ENCODE measurements around the gene RNF17.
A peak's percentile ranks its signal among the peaks of the same experiment; 100 is the strongest.

RNF17 gene

DNA sequence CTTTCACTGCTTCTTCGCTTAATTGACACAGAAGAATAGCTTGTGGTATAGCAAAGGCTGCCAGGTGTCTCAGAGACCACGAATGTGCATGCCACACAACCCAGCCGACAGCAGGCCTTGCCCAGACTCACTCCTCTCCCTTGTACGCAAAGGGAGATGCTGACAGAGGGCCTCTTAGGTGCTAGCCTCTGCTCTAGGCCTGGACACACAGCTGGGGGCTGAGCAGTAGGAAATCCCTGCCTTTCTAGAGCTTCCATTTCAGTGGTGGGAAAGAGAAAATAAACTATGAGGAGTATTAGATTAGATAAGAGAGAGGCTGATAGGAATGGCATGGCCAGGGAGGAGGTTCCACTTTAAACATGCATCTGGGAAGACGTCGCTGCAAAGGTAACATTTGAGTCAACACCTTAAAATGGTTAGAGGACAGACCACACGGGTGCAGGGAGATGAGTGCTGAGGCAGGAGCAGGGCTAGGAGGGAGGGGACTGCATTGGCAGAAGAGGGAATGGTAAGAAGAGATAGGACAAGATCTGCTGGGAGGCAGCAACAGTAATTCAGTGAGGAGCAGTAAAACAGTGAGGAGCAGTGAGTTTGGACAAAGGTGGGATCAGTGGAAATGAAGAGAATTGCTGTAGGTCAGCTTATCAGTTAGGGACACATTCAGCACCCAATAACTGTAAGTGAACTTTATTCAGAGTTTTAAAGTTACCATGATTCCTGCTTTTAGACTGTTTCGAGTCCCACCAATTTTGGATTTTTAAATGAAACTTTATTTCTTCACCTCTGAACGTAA is 100.0 kb downstream of the RNF17 start:
- FAIRE-seq, result no peak

DNA sequence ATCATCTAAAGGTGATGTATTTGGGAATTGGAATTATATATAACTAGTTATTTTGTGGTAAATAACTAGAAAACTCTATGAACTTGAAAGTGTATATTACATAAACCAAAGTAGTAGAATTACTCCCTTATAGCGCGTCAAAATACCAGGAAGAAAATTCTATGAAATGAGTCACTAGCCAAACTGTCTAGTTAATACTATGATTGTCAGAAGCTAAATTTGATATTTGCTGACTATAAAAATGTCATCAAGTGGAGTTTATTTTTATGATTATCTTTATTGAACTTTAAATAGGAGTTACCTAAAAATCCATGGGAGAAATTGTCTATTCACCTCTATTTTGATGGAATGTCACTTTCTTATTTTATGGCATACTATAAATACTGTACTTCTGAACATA is 100.6 kb downstream of the RNF17 start:
- no peak for FAIRE-seq

DNA sequence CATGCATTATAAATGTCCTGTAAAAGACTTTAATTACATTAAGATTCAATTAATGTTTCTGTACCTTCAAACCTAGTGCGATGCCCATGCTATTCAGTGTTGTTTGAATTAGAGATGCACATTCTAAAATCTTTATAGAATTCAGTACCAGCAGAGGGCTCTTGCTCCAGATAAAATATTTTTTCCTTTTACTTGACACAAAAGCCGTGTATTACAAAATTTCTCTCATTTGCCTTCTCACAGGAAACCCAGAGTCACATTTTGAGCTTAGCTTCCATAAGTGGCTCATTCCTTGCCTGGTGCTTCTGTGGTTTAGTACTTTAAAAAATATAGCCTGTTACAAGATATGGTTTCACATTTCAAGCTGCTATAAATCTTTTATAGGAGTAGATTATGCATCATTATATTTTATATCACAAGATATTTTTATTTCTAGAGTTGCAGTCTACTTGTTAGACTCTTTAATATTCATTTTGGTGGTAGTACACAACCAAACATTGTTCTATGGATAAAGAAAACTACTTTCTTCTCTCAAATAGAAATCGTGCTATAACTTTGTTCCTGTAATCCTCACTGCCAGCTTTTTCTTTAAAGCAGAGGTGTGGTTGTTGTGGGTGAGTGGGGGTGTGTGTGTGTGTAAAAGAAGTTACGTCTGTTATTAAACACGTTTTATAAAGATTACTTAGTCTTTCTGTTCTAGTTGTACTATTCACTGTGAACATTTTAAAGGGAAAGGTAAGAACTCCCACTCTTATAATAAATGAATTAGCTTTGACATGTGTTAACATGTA is 101.4 kb downstream of the RNF17 start:
- peak; percentile 49 for FAIRE-seq

DNA sequence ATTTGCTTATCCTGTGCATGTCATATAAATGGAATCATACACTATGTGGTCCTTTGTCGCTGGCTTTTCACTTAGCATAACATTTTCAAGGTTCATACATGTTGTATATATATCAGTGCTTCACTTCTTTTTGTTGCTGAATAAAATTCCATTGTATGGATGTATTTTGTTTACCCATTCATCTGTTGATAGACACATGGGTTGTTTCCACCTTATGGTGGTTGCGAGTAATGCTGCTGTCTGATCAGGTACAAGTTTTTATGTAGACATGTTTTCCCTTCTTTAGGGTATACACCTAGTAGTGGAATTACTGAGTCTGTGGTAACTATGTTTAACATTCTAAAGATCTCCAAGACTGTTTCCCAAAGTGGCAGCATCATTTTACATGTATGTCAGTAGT is 102.5 kb downstream of the RNF17 start:
- FAIRE-seq, result no peak

DNA sequence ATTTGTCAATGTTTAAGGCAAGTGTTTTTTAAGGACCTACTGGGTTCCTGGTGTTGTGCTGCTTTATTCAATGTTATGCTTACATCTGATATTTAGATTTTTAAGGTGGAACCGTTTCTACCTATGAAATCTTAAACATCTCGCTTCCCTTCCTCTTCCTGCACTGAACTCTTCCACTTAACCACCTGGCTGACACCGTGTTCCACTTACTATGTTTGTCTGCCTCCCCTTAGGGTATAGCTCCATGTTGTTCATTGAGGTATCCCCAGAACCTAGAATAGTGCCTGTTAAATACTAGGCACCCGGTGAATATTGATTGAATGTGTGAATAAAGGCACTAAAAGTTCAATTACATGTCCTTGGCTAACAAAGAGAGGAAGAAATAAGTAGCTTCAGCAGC is 104.9 kb downstream of the RNF17 start:
- FAIRE-seq, result no peak

DNA sequence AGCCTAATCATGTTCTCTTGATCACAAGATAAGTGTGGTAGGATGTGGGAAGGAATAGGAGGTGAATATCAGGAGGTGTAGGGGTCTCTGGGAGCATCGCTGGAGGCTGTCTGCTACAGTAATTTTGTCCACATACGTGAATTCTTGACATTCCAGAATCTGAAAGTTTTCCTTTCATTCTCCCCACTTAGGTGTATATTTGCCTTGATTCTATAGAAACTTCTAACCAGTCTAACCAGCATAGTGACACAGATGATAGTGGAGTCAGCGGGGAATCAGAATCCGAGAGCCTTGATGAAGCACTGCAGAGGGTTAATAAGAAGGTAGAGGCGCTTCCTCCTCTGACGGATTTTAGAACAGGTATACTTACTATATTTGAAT is 106.4 kb downstream of the RNF17 start:
- FAIRE-seq, result no peak

DNA sequence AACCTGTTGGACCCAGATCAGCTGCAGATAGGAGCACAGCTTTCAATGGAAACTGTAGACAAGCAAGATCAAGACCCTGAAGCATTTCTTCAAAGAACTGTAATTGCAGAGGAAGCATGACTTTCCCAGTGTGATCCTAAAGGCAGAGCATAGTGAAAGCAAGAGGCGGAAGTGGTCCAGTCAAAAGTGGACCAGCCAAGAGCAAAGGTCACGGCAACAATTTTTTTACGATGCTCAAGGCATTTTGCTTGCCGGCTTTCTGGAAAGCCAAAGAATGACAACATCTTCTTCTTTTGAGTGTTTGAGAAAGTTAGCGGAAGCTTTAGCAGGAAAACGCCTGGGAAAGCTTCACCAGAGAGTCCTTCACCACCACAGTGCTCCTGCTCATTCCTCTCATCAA is 111.6 kb downstream of the RNF17 start:
- FAIRE-seq, result no peak

DNA sequence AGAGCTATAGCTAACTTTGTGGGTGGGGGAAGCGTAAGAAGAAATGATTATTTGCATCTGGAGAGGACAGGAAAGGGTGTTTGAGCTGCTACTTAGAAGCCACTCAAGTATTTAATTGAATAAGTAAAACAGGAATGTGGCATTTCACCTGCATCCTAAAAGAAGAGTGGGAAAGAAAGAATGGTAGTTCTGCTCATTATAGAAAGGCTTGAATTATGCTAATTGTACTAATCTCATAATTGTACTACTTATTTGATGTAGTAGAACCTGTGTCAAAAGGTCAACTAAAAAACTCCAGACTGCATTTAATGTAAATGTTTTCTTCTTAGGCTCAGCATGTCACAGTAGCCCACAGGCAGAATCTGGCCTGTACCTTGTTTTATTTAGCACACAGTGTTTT is 113.6 kb downstream of the RNF17 start:
- FAIRE-seq, result no peak

DNA sequence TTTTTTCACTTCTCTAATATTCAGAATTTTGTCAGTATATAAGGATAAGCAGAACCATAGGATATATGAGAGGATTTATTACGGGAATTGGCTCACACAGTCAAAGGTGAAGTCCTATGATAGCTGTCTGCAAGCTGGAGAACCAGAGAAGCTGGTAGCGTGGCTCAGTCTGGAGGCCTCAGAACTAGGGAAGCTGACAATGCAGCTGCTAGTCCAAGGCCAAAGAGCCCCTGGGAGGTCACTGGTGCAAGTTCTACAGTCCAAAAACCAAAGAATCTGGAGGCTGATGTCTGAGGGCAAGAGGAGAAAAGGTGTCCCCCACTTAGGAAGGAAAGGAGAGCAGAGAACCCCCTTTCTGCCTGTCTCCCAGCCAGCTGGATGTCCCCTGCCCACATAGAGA is 114.4 kb downstream of the RNF17 start:
- FAIRE-seq, result no peak

DNA sequence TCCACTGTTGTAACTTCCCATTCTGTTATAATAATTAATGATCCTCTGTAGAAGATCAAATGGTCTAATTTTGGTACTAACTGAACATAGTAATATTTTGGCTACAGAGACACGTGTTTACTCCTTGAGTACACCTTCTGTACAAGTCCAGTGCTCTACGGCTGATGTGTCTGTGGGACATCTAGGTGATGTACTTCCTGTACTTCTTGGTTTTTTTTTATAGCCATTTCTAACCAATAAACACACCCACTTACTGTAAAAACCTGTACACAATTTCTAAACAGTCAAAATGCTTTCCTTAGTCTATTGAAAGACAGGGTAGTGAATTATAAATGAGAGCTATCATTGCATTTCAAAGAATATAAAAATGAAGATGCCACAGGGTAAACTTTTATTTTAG is 118.7 kb downstream of the RNF17 start:
- FAIRE-seq, result no peak

DNA sequence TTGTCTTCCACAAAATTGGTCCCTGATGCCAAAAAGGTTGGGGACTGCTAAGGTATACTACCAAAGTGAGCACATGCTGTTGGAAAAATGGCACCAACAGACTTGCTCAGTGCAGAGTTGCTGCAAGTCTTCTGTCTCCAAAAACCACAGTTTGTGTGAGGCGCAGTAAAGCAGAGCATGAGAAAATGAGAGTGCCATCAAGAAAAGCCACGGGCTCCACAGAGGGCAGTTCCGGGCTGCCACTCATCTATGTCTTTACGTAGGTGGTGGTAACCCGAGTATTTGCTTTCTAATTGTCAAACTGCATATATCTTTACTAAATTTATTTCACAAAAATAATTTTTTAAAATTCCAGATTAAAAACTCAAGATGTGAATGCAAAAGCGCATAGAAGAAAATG is 123.8 kb downstream of the RNF17 start:
- no peak for FAIRE-seq

DNA sequence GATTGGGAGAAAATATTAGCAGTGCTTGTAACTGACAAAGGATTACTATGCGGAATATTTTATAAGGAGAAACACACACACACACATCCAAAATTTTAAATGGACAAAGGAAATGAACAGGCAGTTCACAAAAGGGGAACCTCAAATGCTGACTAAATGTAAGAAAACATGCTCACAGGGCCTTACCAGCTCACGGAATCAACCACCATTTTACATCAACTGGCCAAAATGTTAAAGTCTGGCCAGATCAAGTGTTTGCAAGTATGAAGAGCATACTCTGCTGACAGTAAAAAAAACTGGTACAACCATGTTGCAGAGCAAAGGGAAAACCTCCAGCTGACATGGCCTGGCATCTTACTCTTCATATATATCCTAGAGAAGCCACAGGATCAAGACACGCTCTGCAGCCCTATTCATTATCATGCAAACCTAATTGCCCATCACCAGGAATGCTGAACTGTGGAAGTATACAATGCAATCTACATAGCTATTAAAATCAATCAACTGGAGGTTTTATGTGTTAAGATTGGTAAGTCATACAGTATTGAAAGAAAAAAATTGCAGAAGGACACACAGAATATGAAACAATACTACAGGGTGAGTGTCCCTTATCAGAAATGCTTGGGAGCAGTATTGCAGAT is 124.4 kb downstream of the RNF17 start:
- FAIRE-seq, result no peak

DNA sequence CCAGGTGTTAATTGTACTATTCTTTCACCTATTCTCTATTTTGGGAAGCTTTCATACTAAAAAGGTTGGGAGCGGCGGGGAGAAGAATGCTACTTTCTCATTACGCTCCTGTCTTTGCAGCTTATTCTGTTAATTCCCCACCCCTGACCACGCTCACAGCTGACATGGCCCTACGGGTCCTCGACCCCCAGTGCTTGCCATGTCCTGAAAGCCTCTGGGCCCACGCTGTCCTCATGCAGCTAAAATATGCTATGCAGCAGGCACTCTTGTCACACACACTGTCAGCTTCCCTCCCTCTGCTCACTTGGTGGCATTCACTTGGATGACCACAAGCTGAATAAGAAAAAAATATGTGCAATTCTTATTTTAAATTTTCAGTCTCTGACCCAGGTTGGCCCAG is 126.3 kb downstream of the RNF17 start:
- FAIRE-seq, result no peak

DNA sequence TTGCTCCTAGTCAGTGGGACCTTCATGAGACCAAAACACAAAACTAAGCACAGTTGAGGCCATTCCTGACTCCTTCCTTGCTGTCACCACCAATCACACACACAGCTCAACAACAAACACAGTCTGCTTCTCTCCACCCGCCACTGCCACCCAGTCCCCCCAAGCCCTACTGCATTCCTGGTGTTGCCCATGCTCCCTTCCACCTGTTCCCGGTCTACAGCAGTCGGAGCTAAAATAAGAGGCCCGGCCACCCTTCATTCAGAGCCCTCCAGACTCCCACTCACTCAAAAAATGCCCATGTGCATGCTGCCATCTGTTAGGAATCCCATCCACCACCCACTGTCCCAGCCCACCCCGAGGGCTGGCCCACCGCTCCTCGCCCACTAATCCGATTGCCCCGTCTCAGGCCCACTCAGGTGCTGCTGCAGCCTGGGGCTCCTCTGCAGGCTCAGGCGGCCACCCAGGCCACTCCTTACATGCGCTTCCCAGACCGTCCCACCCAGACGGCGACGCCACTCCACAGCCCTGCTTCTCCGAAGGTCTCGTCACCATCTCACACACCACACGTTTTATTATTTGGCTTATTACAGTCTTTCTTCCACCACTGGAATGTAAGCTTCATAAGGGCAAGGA is 127.6 kb downstream of the RNF17 start:
- no peak for FAIRE-seq

DNA sequence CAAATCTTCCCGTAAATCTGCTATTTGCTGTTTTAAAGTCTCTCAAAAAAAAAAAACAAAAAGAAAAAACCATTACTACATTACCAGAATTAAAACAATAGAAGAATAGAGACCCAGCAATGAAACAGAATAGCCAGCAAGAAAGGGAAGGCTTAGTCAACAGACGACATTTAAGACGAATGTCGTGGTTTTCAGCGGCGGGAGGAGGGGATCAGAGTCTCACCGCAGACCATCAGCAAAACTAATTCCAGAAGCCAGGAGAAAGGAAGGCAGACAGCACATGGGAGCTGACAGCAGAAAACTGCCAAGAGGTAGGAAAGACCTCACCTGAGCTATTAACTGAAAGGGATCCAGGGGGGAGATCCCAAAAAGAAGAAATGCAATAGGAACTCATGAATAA is 128.9 kb downstream of the RNF17 start:
- FAIRE-seq, result no peak

DNA sequence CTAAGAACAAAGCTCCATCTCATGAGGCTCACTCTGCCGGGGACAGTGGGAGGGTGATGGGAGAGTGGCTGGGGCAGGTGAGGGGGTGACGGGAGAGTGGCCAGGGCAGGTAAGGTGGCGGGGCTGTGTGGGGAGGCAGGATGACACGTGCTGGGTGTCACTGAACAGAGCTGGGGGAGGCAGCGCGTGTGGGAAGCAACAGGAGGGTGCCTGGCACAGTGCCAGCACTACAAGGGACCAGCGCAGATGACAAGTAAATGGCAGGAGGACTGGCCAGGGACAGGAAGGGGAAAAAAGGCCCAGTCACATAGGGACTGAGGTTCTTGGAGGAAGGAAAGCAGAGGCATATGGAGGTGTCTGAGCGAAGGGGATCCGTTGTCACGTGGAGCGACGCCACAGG is 129.9 kb downstream of the RNF17 start:
- FAIRE-seq, result no peak

DNA sequence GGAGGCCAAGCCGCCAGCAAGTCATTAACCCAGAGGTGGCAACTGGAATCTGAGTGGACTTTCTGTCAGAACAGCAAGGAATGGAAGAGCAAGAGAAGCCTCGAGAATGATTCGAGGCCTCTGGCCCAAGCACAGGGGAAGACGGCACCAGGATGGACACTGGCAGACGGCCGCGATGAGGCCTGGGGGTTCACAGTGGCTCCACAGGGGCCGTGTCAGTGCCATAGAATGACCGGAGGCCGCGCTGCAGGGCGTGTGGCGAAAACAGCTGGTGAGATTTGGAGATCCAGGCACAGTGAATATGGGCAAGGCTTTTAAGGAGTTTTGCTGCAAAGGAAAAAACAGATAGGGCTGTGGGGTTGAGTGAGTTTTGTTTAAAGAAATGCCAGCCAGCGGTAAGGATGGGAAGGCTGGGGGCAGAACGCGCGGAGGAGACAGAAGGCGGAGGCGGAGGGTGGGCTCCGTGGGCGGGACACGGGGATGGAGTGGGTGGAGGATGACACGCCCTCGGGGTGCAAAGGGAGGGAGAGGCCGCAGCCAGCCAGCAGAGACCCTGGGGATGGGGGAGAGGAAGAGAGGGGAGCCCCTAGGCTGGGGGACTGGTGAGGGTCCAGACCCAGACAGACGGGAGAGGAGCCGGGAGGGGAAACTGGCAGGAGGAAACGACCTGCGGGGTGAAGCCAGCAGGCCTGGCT is 130.5 kb downstream of the RNF17 start:
- FAIRE-seq, result no peak

DNA sequence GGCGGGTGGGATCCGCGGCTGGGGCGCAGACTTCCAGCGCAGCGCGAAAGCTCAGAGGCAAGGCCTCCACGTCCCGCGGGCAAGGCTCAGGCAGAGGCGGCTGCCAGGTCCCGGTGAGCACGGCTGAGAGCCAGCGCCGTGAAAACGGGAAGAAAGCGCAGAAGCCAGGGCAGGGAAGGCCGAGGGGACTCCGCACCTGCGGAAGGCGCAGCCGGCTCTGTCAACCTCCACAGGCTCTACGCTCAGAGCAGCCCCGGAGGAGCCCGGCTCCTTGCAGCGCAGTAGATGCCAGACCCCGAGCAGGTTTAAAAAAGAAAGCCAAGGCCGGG is 131.0 kb downstream of the RNF17 start:
- FAIRE-seq, result no peak

DNA sequence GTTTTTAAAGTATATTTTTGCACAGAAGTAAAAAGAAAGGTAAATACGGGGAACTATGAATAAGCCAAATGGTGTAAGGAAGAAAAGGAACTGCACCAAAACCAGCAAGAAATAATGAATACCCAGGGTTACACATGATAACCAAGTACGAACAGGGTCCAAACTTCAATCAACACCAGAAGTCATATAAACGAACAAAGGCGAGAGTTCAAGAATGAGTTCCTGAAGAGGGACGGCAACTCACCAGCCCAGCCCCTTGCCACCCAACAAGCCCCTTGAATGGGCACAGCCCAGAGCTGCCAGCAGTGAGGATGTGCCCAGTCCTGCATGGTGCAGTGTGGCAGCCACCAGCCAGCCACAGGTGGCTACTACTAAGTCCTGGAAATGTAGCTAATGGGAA is 132.1 kb downstream of the RNF17 start:
- FAIRE-seq, result no peak

DNA sequence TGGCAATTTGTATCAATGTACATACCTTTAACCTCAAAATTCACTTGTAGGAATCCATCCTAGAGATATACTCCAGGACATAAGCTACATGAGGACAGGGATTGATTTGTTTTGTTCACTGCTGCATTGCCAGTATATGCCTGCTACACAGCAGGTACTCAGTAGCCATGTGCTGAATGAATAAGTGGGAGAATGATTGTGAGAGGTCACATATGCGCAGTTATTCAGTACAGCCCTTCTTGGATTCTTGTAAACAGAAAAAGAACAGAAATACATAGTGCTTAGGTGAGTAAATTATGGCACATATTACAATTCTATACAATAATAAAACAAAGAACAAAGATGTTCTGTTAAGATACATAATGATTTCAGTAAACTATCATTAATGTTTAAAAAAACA is 133.3 kb downstream of the RNF17 start:
- no peak for FAIRE-seq

DNA sequence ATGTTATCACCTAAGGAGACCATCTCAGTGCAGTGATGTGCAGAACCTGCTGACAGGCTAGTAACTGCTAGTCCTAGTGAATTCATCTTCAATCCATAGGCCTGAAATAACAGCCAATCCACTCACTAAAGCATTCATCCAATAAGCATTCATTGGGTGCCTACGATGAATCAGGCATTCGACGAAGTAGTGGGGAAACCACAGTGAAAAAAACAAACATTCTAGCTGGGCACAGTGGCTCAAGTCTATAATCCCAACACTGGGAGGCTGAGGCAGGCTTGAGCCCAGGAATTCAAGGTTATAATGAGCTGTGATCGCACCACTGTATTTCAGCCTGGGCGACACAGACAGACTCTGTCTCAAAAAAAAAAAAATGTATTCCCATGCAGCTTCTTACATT is 135.6 kb downstream of the RNF17 start:
- FAIRE-seq, result no peak

DNA sequence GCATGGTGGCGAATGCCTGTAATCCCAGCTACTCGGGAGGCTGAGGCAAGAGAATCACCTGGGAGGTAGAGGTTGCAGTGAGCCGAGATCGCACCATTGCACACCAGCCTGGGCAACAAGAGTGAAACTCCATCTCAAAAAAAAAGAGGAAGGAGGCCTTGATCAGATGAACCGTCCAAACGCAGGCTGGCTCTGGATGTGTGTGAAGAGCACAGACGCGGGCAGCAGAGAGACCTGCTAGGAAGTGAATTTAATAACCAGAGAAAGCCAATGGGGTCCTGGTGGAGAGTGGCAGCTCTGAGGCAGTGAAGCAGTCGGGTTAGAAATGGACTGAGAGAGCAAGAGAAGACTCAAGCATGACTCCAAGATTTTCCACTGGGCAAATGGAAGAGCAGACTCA is 136.5 kb downstream of the RNF17 start:
- FAIRE-seq, result no peak

DNA sequence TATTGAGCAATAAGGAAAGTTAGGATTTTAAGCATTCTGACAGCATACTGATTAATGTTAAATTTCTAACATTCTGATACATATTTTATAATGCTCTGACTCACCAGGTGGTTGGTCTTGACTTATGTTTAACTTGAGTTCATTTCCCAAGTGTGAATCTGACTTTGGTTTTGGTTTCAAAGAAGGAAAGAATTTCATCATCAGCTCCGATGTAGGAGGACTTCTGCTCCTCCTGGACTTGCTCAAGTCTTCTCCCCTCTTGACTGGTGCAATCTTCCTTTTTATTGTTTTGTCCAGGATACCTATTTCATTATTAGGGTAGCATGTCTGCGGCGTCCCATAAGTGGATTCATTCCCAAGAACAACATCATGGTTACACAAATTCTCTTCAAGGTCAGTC is 141.3 kb downstream of the RNF17 start:
- no peak for FAIRE-seq
